UCSD-AML1 (cell line): Measurements from ENCODE around the gene DCUN1D3.
"Not testable (repeated sequence)": the region's sequence is repeated elsewhere in the genome, so short reads cannot be mapped to it uniquely, and the experiment has no call there.

Experiments used
- DNase-seq: peaks from one replicate; lab custom pipeline; 2025; ENCODE audit not compliant: unreplicated experiment; lab: John Stamatoyannopoulos, UW

Gene DCUN1D3

DNA sequence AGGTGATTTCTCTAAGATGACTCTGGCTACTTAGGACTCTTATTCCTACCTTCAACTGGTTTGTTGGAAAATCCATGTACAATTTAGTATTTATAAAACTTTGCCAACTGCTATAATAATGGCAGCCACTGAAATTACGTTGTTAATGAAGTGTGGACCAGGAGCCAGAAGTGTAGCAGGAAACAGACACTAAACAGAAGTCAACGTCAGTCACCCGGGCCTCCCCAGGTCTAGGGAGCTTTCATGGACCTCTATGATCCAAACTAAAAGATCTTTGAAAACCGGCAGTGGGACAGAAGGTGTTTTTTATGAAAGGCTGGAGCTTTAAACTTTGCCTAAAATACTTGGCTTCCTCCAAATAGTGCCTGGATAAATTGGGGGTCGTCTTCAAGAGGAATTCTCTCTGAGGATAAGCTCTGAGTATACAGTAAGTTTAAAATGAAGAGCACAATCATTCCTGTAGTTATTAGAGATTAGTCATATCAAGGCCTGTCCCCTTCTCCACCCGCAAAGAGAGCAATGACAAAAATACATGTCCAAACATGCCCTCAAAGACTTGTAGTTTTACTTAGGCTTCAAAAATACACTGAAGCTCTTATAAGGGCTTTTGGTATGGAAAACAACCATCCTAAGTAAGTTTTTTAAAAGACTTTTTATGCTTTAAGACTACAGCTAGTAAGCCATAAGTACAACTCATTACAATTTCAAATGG lies 34.6 kb downstream of the DCUN1D3 start:
- DNase-seq = no peak

DNA sequence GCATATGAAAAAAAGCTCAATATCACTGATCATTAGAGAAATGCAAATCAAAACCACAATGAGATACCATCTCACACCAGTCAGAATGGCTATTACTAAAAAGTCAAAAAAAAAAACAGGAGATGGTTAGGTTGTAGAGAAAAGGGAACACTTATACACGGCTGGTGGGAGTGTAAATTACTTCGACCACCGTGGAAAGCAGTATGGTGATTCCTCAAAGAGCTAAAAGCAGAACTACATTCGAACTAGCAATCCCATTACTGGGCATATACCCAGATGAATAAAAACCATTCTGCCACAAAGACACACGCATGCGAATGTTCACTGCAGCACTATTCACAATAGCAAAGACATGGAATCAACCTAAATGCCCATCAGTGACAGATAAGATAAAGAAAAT lies 35.8 kb downstream of the DCUN1D3 start:
- DNase-seq = not testable (repeated sequence)

DNA sequence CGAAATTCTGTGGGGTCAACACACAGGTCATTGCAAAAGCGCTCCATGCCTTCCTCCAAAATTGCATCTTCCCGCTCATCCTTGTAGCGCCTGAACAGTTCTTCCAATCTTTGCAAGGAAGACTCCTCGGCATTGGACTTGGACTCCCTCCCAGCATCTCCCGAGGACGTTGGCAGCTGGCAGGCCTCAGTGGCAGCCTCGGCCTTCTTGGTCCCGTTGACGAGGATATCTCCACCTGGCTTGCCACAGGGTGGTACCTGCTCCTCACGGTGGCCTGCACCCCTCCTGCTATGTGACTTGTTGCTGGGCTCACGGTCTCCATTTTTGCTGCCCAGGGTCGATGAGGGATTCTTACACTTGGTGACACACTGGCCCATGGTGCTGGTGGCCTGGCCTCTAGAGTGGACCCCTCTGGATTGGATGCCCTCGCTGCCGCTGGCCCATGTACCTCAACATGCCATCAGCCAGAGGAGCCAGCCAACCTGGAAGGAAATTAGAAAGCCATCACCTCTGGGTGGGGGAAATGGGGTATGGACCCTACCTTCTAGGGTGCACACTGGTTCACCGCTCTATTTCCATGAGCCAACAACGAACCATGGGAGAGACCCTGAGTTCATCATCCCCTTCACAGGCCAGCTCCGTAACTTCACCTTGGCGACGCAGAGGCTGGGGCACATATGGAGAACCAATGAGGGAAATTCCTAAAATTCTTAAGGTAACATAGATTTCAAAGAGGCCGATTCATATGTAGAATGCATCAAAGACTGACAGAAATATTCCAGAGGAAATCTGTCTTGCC lies 37.8 kb downstream of the DCUN1D3 start:
- no peak for DNase-seq

DNA sequence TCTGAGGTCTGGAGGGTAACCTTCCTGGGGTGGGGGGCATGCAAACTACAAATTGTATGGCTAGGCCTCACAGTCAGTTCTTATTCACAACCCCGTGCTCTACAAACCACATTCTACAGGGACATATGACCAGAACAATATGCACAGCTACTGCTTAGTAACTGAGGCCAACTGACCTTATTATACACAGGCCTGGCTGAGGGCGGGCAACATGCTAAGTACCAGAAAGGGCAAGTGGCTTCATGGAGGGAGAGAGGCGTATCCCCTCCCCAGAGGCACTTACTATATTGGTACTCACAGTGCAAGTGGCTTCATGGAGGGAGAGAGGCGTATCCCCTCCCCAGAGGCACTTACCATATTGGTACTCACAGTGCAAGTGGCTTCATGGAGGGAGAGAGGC lies 39.2 kb downstream of the DCUN1D3 start:
- DNase-seq = not testable (repeated sequence)

DNA sequence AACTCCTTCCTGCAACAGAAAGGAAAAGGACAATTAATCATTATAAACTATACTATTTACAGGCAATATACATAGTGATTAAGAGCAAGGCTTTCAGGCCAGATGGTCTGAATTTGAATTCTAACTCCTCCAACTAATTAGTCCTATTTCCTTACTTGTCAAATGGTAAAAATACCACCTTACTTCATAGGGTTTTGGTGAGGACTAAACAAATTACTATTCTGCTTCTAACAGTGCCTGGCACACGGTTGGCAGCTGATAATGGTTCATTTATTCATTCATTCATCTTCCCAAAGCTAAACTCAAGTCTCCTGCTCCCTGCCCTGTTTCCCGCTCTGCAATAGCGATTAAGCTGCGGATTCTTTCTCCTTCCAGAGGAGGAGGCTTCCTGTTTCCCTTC lies 39.8 kb downstream of the DCUN1D3 start:
- no peak for DNase-seq

DNA sequence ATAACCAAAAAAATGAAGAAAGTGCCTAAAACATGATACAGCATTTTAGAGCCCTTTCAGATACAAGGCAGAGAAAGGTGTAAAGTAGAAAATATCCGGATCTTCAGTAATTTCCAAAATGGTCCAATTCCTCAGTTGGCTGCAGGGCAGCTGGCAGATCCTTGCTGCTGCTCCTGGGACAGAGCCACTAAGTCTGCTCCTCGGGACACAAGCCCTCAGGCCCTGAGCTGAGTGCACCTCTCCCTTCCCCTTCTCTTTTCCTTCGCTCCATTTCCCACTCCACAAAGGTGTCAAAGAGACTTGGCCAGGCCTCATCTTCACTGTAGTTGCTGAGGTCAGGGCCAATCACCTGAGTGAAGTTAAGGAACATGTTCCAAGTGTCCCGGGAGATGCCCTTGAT lies 40.5 kb downstream of the DCUN1D3 start:
- DNase-seq = no peak

DNA sequence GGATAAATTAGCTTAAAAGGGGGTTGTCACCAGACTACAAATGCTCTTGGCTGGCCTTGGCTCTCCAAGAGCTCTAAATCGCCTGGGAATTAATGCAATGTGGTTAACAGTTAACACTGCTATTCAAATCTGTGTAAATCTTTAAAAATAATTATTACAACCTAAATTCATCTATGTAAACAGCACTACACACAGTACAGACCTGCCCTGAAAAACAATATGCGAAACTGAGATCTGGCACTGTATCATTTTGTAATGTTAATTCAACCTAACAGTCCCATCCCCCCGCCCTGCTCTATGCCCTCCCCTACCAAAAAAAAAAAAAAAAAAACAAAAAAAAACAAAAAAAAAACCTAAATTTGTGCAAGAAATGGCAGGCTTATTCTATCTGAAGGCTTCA lies 40.9 kb downstream of the DCUN1D3 start:
- DNase-seq = no peak

DNA sequence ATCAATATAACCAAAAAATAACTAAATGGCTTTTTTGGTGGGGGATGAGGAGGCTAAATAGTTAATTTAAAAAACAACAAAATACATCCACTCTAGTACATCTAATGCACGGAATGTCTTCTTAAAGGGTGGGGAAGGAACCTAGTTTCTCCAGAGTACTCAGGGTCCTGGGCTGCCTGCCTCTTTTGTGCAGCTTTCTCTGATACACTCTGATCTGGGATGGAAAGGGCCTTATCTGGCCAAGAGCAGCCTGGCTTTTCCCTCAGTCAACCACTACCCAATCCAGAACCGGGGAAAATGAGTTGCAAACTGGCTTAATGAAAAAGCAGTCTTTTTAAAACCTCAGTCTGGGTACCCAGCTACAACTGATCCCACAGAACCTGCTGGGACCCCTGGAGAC lies 42.9 kb downstream of the DCUN1D3 start:
- DNase-seq = no peak

DNA sequence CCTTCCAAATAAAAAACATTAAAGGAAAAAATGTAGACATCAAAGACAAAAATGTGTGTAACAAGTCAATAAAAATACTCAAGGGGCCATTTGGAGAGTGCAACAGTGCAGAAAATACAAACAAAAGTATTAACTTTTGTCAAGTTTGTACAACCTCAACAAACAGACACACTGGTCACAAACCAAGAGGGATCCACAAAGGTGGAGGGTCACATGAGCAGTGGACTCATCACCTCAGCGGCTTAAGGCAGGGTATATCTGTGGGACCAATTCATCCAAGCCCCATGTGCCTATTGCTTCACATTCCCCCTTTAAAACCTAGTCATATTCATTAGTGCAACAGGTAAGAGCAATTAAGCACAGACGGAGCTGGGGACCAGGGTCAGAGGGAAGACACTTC lies 45.2 kb downstream of the DCUN1D3 start:
- DNase-seq = no peak

DNA sequence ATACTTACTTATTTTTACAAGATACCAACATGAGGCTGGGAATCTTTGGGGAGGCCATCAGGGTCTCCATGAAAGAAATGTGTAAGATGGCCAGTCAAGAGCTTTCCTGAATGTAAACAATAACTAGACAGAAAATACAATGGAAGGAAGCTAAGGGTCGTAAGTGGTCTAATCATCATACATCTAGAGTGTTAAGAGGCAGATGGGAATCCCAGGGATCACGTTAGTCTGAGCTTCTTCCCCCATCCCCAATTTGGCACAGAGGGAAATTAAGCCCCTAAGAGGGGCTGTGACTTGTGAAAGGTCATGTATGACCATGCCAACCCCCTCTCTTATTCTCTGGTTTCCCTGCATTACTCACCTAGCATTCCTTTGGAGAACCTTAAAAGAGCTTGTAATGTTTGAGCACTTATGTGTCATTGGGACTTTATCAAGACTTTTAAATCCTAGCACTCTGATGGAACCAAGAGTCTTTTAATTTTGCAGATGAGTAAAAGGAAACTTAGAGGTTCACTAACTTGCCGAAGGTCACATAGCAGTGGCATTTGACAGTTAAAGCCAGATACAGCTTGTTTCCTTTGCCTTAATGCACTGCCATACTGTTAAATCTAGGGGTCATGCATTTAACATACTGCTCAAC lies 46.1 kb downstream of the DCUN1D3 start:
- no peak for DNase-seq

DNA sequence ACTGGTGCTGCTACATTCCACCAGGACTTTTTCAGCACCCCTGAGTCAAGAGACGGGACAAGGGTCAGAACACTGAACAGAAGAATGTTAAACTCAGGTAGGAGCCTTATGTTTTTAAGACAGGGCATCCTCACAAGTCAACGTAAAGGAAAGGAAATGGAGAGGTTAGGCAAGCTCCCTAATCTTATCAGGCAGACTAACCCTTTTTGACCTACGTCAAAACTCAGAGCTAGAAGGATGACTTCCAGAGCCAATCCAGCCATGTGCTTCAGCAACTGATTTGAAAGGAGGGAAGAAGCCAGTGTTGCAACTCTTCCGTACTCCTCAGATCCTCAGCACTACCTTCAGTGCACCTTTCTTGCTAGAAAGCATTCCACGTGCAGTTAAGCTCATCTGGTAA lies 47.0 kb downstream of the DCUN1D3 start:
- DNase-seq = no peak

DNA sequence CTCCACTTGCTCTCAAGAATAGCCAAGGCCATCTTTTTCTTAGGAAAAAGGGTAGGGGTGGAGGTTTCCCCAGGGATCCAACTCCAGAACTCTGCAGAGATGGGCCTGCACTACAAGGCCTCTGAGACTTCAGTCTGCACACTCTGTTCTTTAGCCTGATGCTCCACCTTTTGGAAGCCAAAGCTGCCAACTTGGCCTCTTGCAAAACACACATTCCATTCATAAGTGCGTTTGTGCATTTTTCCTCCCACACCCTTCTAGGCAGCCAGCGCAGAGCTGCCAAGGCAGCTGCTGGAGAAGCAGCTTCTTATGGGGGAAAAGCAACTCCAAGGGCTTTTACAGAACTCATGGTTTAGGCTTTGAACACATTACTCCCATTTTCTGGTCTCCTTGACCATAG lies 48.6 kb downstream of the DCUN1D3 start:
- no peak for DNase-seq

DNA sequence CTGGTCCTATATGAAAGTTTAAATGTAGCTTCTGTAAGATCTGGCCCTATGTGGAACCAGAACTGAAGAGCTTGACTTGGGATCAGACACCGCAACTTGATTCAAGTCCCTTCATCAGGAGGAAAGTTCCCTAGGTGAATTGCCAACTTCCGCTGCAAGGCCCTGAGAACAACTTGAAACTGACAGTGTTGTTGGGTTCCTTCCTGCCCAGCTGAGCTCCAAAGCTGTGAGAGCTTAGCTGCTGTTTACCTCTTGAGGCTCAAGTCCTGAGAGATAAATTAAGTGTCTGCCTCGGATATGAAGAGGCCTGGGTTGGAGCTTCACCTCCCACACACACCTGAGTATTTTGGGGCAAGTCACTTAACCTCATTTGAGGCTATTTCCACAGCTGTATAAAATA lies 49.2 kb downstream of the DCUN1D3 start:
- DNase-seq = no peak

DNA sequence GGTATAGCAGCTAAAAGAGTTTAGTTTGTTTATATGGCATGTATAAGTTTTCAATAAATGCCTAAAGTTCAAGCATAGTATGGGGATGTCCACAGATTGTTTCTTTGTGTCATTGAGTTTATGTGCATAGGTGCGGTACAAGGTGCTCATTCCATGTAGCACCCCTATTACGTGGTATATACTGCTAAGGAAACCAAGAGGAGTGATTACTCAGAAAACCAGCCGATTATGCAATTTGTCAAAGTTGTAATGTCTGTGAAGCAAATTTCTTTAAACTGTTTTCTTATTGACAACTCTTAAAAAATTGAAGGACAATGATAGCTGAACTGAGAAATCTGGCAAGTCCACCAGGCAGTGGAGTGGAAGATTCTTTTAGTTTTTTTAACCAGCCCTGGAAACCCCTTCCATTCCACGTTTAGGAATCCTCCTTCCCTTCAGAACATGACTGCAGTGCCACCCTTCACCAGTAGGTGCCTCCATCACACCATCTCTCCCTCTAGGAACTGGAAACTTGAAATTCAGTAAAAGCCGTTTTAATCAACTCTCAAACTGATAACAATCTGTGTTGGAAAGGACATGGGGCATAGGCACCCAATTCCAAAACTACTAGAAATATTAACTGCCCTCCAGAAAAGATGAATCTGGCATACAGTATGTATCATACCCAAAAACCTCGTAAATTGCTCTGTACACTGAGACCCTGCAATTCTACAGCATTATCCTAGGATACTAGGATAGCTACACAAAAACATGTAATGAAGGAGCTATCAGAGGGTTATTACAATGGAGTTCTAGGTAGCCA lies 50.4 kb downstream of the DCUN1D3 start:
- DNase-seq = peak; percentile 65

DNA sequence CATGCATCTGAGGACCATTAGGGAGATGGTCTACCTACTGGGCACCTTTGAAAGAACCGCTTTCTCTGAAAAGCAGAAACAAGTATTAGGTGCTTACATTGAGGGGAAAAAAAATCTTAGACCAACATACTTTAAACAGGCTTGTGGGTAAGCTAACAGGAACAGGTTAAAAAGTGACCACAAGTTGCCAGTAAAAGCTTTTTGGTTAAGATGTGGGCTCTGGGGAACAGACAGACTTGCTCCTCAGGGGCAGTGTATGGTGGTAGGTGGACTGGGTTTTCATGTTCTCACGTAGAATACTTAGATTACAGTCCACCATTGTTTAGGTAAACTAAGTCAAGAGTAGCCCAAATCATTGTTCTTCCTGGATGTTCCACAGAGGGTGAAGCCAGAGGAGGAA lies 52.6 kb downstream of the DCUN1D3 start:
- DNase-seq = no peak

DNA sequence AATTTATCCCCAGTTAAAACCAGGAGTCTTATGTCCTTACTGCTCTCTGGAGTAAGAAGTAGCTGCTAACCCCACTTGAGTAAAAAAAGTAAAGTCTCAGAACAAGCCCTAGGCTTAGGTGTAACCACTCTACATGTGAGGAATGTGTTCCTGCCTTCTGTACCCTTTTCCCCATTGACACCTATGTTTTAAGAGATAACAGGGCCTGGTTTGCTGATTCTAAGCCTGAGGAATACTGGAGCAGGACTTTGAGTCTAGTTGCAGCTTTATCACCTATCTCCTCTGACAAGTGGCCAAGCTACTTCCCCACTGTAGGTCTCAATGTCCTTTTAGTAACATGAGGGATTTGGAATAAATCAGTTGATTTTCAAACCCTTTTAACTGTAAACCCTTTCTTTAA lies 53.6 kb downstream of the DCUN1D3 start:
- DNase-seq = no peak

DNA sequence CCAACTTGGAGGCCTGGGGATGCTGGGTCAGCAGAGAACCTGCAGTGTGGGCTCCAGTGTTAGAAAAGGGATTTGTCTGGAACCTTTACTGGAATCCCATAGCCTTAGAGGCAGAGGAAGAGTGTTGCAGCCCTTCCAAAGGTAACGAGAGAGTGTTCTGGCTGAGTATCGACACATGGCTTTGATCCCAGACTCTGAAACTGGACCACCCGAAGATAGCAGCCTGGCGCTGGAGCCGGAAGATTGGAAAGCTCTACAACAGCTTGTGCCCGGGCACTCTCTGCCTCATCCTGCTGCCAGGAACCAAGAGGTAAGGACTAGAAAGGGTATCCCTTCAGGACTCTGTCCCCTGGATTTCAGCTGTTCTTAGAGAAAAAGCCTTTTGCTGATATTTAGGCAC lies 54.1 kb downstream of the DCUN1D3 start:
- no peak for DNase-seq

DNA sequence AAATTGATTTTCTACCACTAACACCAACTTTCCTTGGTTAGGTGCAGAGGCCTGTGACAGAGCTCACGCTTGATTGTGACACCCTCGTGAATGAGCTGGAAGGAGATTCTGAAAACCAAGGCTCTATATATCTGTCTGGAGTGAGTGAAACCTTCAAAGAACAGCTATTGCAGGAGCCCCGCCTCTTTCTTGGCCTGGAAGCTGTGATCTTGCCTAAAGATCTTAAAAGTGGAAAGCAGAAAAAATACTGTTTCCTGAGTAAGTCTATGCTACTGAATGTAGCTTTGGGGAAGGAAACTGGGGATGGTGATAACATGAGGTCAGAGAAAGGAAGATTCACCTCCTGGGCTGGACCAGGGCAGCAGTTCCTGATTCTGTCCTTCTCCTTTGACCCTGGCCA lies 55.6 kb downstream of the DCUN1D3 start:
- DNase-seq = peak; percentile 36

DNA sequence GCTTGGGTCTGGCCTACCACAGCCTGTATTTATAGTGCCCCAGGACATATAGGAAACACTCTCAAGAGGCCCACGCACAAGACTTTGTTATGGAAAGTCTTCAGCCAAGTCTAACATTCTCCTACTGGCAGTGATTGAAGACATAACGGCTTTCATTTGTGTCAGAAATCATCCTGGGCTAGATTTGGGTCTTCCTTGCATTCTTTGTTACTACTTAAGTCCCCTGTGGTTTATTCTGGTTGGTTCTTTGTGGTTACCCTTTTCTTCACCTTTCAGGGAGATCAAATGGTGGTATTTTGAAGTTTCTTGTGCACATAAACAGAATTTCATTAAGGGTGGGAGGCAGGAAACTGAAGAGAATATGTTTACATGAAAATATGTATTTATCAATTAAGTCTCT lies 56.1 kb downstream of the DCUN1D3 start:
- DNase-seq = no peak

DNA sequence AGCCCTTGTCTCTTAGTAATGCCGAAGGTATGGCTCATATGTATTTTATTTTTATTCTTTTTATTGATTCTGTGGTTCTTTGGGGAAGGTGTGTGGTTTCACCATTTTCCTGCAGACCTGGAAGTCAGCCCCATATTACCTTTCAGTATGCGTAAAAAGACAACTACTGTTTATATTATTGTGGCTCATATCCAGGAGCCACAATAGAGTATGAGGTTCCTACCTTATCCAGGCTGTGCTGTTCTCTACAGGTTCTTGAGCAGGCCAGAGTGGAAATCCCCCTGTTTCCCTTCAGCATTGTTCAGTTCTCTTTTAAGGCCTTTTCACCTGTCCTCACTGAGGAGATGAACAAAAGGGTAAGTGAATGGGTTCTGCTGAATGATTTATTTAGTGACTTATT lies 60.7 kb downstream of the DCUN1D3 start:
- DNase-seq = no peak

DNA sequence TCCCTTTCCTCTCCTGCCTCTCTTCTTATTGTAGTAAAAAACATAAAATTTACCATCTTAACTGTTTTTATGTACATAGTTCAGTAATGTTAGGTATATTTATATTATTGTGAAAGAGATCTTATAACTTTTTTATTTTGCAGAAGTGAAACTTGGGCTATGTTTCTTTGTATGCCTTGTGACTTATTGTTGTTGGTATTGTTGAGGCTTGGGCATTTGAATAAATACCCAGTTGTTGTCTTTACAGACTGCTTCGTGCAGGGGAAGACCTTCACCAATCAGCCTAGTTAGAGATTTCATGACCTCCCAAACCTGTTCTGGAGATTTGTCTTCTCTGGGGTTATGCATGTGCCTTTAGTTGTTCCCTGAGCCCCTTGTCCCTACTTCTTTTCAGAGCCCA lies 61.9 kb downstream of the DCUN1D3 start:
- no peak for DNase-seq
